ENCODE results near the gene ARRDC2. TPM values are rescaled to one million over a fixed set of nuclear protein-coding genes. Genes with fewer than 3 reads are reported as not detected.

Gene ARRDC2
- total and polyA plus RNA-seq, 2 of the 13 experiments (the other 11 are each of a cell fraction or from before 2014, with no cell fraction given): 2.1 to 3.4 TPM

DNA sequence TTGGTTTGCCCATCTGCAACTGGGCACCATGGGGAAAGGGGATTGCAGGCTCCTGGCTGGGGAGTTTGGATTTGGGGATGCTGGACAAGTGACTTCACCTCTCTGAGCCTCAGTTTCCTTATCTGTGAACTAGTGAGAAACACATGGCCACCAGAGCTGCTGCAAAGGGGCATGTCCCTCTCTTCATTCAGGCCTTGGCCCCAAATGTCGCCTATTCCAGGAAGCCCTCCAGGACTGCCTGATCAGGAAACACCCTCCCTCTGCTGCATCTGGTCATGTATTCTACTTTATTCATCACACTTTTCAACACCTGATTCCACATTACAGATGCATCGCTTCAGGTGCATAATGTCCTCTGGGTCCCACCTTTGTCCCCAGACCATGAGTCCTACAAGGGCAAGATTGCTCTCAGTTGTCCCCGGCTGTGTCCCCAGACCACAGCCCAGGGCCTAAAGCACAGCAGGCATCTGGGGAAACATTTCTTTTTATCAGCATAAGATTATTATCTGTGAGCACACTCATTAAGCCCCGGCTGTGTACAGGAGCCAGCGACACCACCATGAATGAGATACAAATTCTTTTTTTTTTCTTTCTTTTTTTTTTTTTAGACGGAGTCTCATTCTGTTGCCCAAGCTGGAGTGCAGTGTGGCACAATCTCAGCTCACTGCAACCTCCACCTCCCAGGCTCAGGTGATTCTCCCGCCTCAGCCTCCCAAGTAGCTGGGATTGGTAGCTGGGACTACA, 37.5 kb downstream of the ARRDC2 start (continued):
- TF ChIP-seq, protein P1, sequence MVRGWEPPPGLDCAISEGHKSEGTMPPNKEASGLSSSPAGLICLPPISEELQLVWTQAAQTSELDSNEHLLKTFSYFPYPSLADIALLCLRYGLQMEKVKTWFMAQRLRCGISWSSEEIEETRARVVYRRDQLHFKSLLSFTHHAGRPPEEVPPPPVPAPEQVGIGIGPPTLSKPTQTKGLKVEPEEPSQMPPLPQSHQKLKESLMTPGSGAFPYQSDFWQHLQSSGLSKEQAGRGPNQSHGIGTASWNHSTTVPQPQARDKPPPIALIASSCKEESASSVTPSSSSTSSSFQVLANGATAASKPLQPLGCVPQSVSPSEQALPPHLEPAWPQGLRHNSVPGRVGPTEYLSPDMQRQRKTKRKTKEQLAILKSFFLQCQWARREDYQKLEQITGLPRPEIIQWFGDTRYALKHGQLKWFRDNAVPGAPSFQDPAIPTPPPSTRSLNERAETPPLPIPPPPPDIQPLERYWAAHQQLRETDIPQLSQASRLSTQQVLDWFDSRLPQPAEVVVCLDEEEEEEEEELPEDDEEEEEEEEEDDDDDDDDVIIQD (CRISPR knock-in tag; IDR thresholded peaks at IDR 0.05; ENCODE audit: low read depth): no peak
- peak; percentile 96 for TF ChIP-seq ZFP36 (IDR thresholded peaks at IDR 0.05; ENCODE audit: borderline replicate concordance, low read depth, low read length, partially characterized antibody)
- TF ChIP-seq CHCHD3 (CRISPR knock-in tag; IDR thresholded peaks at IDR 0.05): no peak
- TF ChIP-seq HNRNPUL1 (IDR thresholded peaks at IDR 0.05; ENCODE audit: low read depth, low read length): no peak
- 0 out of 2 replicates have a peak, but pooled peaks have one; percentile 3 for TF ChIP-seq ZNF292 (CRISPR knock-in tag; IDR thresholded peaks at IDR 0.05; ENCODE audit: borderline replicate concordance, low read depth)
- no peak for TF ChIP-seq ZNF451 (CRISPR knock-in tag; IDR thresholded peaks at IDR 0.05)
- TF ChIP-seq REL (CRISPR knock-in tag; conservative IDR thresholded peaks at IDR 0.05): no peak
- TF ChIP-seq ZMYM3 (CRISPR knock-in tag; IDR thresholded peaks at IDR 0.05): peak; percentile 69
- no peak for TF ChIP-seq MLLT10 (CRISPR knock-in tag; IDR thresholded peaks at IDR 0.05)
- no peak for TF ChIP-seq ZNF34 (CRISPR knock-in tag; IDR thresholded peaks at IDR 0.05; ENCODE audit: borderline replicate concordance)
- TF ChIP-seq HOXA3 (CRISPR knock-in tag; IDR thresholded peaks at IDR 0.05): no peak
- TF ChIP-seq MED8 (CRISPR knock-in tag; IDR thresholded peaks at IDR 0.05; ENCODE audit: insufficient replicate concordance): no peak
- TF ChIP-seq, protein P2, sequence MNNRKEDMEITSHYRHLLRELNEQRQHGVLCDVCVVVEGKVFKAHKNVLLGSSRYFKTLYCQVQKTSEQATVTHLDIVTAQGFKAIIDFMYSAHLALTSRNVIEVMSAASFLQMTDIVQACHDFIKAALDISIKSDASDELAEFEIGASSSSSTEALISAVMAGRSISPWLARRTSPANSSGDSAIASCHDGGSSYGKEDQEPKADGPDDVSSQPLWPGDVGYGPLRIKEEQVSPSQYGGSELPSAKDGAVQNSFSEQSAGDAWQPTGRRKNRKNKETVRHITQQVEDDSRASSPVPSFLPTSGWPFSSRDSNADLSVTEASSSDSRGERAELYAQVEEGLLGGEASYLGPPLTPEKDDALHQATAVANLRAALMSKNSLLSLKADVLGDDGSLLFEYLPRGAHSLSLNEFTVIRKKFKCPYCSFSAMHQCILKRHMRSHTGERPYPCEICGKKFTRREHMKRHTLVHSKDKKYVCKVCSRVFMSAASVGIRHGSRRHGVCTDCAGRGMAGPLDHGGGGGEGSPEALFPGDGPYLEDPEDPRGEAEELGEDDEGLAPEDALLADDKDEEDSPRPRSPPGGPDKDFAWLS (CRISPR knock-in tag; IDR thresholded peaks at IDR 0.05; ENCODE audit: borderline replicate concordance): no peak
- TF ChIP-seq ZFP41 (CRISPR knock-in tag; IDR thresholded peaks at IDR 0.05; ENCODE audit: borderline replicate concordance): no peak
- no peak for TF ChIP-seq ZNF513 (CRISPR knock-in tag; conservative IDR thresholded peaks at IDR 0.05)
- TF ChIP-seq PRDM10 (CRISPR knock-in tag; IDR thresholded peaks at IDR 0.05; ENCODE audit: low read depth): no peak
- TF ChIP-seq, protein P3, sequence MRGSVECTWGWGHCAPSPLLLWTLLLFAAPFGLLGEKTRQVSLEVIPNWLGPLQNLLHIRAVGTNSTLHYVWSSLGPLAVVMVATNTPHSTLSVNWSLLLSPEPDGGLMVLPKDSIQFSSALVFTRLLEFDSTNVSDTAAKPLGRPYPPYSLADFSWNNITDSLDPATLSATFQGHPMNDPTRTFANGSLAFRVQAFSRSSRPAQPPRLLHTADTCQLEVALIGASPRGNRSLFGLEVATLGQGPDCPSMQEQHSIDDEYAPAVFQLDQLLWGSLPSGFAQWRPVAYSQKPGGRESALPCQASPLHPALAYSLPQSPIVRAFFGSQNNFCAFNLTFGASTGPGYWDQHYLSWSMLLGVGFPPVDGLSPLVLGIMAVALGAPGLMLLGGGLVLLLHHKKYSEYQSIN (CRISPR knock-in tag; IDR thresholded peaks at IDR 0.05; ENCODE audit: borderline replicate concordance): no peak
